B cell (primary cell): Measurements from ENCODE around the gene ADCY2. TPM values are rescaled to one million over a fixed set of nuclear protein-coding genes. Genes with fewer than 3 reads are reported as not detected.

Experiments used
- ATAC-seq: fragments of 200-7000 bp; cut with Tn5 transposase; one replicate; pipeline ENCODE4 v1.10.0; 2021; ENCODE audit warnings: low read depth, mild to moderate bottlenecking, moderate number of reproducible peaks, moderate library complexity
- CTCF ChIA-PET: fragments of 350-600 bp; sonication (Branson Sonifier 250); formaldehyde crosslinking; loops from one replicate; lab custom pipeline; 2021; ENCODE audit warnings: antibody characterized with exemption, inconsistent platforms; lab: Charles Lee
- POLR2A ChIA-PET: fragments of 350-600 bp; sonication (Branson Sonifier 250); formaldehyde crosslinking; loops from one replicate; lab custom pipeline; 2021; ENCODE audit warnings: antibody characterized with exemption; lab: Charles Lee
- DNase-seq: peaks from one replicate; pipeline ENCODE4 v3.0.0; 2013
- H2AFZ ChIP-seq: 2 replicates; pipeline ENCODE4 v1.6.1; 2012; ENCODE audit warnings: mild to moderate bottlenecking, low read depth, low read length; ENCODE audit not compliant: insufficient read depth, poor library complexity, severe bottlenecking
- H3K27ac ChIP-seq, 2 donors: 1 replicate in 1 of 2; 2 replicates in 1 of 2; pipeline ENCODE4 v1.5.1; 2012 to 2013; ENCODE audit warnings: low read length in 2 of 2, mild to moderate bottlenecking in 2 of 2, moderate library complexity in 1 of 2
- H3K27me3 ChIP-seq, 4 experiments: fragments of 200-600 bp in 1 of 4; sonication (generic) in 1 of 4; replicated peaks in 1 of 4; 1 replicate in 2 of 4; 2 replicates in 2 of 4; pipeline versions ENCODE4 v1.6.1 to v1.7.0; 2013 to 2016; ENCODE audit warnings: low read length in 3 of 4, mild to moderate bottlenecking in 2 of 4, mixed read lengths in 1 of 4, moderate library complexity in 1 of 4; ENCODE audit not compliant: insufficient read depth in 4 of 4, control insufficient read depth in 3 of 4; ENCODE audit errors: control extremely low read depth in 1 of 4
- H3K36me3 ChIP-seq, 2 experiments: replicated peaks in 1 of 2; 1 replicate in 1 of 2; 2 replicates in 1 of 2; pipeline versions ENCODE4 v1.6.1 to v1.7.1; 2013; ENCODE audit warnings: low read length in 1 of 2; ENCODE audit not compliant: insufficient read depth in 2 of 2, control insufficient read depth in 1 of 2; ENCODE audit errors: control extremely low read depth in 1 of 2, extremely low read depth in 1 of 2
- H3K4me1 ChIP-seq, 2 donors: fragments of 200-600 bp in 1 of 2; sonication (generic) in 1 of 2; 1 replicate in 1 of 2; 2 replicates in 1 of 2; pipeline versions ENCODE4 v1.5.1 to v1.6.1; 2013 to 2017; ENCODE audit warnings: low read length in 2 of 2; ENCODE audit not compliant: control insufficient read depth in 2 of 2, insufficient read depth in 2 of 2
- H3K4me2 ChIP-seq: replicated peaks from 2 replicates; pipeline ENCODE3; 2012; ENCODE audit warnings: mild to moderate bottlenecking, low read depth, low read length; ENCODE audit not compliant: poor library complexity, severe bottlenecking
- H3K4me3 ChIP-seq, 5 experiments: fragments of 200-600 bp in 1 of 5; sonication (generic) in 1 of 5; 1 replicate in 3 of 5; 2 replicates in 2 of 5; pipeline versions ENCODE4 v1.5.1 to v1.7.0; 2011 to 2016; ENCODE audit warnings: low read length in 4 of 5, mild to moderate bottlenecking in 4 of 5, low read depth in 2 of 5, control low read depth in 1 of 5, moderate library complexity in 1 of 5; ENCODE audit not compliant: insufficient read depth in 1 of 5; ENCODE audit errors: control extremely low read depth in 1 of 5, extremely low read depth in 1 of 5
- H3K79me2 ChIP-seq: fragments of 200-600 bp; sonication (generic); one replicate; pipeline ENCODE4 v1.6.0; 2016; ENCODE audit warnings: low read length; ENCODE audit not compliant: control insufficient read depth, insufficient read depth
- H3K9ac ChIP-seq: fragments of 200-600 bp; sonication (generic); 2 replicates; pipeline ENCODE4 v1.6.1; 2017; ENCODE audit warnings: mild to moderate bottlenecking, low read length, moderate library complexity
- H3K9me3 ChIP-seq, 3 donors: one replicate each; pipeline versions ENCODE4 v1.6.1 to v1.7.1; 2013; ENCODE audit warnings: low read length in 2 of 3; ENCODE audit not compliant: control insufficient read depth in 2 of 3, insufficient read depth in 1 of 3; ENCODE audit errors: control extremely low read depth in 1 of 3
- H4K20me1 ChIP-seq: 2 replicates; pipeline ENCODE4 v1.6.0; 2012; ENCODE audit warnings: mild to moderate bottlenecking, low read length; ENCODE audit not compliant: insufficient read depth, control insufficient read depth, poor library complexity, severe bottlenecking
- H3K27ac Mint-ChIP-seq: one replicate; pipeline ENCODE4 v1.8.0; 2021; ENCODE audit warnings: mixed read lengths
- H3K27me3 Mint-ChIP-seq: one replicate; pipeline ENCODE4 v1.8.0; 2021; ENCODE audit warnings: mixed read lengths
- H3K4me1 Mint-ChIP-seq: one replicate; pipeline ENCODE4 v1.8.0; 2021; ENCODE audit warnings: mixed read lengths
- H3K4me3 Mint-ChIP-seq: one replicate; pipeline ENCODE4 v1.8.0; 2021; ENCODE audit warnings: mixed read lengths
- H3K9me3 Mint-ChIP-seq: one replicate; pipeline ENCODE4 v1.8.0; 2022; ENCODE audit warnings: mixed read lengths; ENCODE audit not compliant: insufficient read depth
- EZH2 ChIP-seq: IDR thresholded peaks from 2 replicates; pipeline ENCODE4 v1.6.1; 2012; ENCODE audit warnings: borderline replicate concordance, low read depth, mild to moderate bottlenecking, moderate library complexity, low read length; ENCODE audit not compliant: insufficient read depth, poor library complexity, severe bottlenecking
- WGBS: methylation state at CpG from one replicate; pipeline ENCODE4 v1.1.5; 2013; ENCODE audit warnings: missing lambda C conversion rate; ENCODE audit not compliant: insufficient coverage; 5-methylcytosine and 5-hydroxymethylcytosine counted together
- intact Hi-C: fragments of 100-400 bp; cut with micrococcal nuclease; formaldehyde crosslinking; loops from one replicate; pipeline ENCODE4 v1.10.0; 2022
- polyA plus RNA-seq: library from polyadenylated mRNA; depleted of rRNA; stranded (reverse); fragments of >200 nt; gene quantifications from 2 replicates; pipeline ENCODE4 v1.2.3, GENCODE V29; 2012
- total RNA-seq, 2 donors: library from RNA; stranded (reverse); fragments of 120-200 nt in 1 of 2; gene quantifications; 1 replicate in 1 of 2; 2 replicates in 1 of 2; pipeline versions ENCODE4 v1.2.3 to v1.2.4, GENCODE V29; 2013 to 2022
- TF ChIP-seq, protein P1 (sequence below): fragments of 200-600 bp; IDR thresholded peaks from one replicate; pipeline ENCODE4 v1.8.0; 2022; ENCODE audit warnings: antibody characterized with exemption, mild to moderate bottlenecking

Gene ADCY2
- total and polyA plus RNA-seq, 2 donors (not counting 1 experiment from before 2014, with no cell fraction given) = not detected

DNA sequence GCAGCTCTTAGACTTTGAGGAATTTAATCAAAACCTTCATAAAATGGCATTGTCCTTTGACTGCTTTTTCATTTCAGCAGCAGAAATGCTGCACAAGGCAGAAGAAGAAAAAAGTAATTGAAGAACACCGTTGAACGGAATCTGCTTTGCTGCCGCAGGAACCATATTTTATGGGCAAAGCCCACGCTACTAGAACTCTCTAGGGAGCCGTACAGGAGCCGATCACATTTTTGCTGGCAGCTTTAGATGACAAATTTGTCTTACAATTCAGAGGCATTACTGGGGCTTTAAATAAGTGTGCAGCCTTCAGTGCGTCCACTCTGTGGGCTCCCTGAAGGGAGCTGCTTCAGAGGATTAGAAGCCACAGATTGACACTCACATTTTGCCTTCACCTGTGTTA, 449.6 kb downstream of the ADCY2 start:
- no peaks in the 10 kb centered on the region for H4K20me1 ChIP-seq
- no peak for DNase-seq
- H3K9me3 Mint-ChIP-seq = peaks cover 2% of the 10 kb centered on the region
- TF ChIP-seq, protein P1, sequence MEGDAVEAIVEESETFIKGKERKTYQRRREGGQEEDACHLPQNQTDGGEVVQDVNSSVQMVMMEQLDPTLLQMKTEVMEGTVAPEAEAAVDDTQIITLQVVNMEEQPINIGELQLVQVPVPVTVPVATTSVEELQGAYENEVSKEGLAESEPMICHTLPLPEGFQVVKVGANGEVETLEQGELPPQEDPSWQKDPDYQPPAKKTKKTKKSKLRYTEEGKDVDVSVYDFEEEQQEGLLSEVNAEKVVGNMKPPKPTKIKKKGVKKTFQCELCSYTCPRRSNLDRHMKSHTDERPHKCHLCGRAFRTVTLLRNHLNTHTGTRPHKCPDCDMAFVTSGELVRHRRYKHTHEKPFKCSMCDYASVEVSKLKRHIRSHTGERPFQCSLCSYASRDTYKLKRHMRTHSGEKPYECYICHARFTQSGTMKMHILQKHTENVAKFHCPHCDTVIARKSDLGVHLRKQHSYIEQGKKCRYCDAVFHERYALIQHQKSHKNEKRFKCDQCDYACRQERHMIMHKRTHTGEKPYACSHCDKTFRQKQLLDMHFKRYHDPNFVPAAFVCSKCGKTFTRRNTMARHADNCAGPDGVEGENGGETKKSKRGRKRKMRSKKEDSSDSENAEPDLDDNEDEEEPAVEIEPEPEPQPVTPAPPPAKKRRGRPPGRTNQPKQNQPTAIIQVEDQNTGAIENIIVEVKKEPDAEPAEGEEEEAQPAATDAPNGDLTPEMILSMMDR = no peak
- no peak for TF ChIP-seq EZH2
- POLR2A ChIA-PET = no interaction called here
- H3K27ac ChIP-seq = no peak overlapping the region
- no peaks in the 10 kb centered on the region for H3K36me3 ChIP-seq
- H3K27me3 Mint-ChIP-seq = peaks cover 34% of the 10 kb centered on the region
- no peak overlapping the region for H3K4me3 Mint-ChIP-seq
- CTCF ChIA-PET = interaction anchor here (1.1 kb wide), 1 partner anchor 40 kb away, joined by 4 read pairs; no protein-coding TSS in a partner anchor
- no peak overlapping the region for H2AFZ ChIP-seq
- no peak overlapping the region for H3K27ac Mint-ChIP-seq
- ATAC-seq = no peak
- H3K9ac ChIP-seq = no peak overlapping the region
- peaks cover 0 to 6% (median 0%) of the 10 kb centered on the region in 3 donors for H3K9me3 ChIP-seq
- WGBS = 94% methylated on average over 5 of the region's 7 CpGs
- peaks cover 0 to 22% (median 8%) of the 10 kb centered on the region in 4 experiments for H3K27me3 ChIP-seq
- H3K4me1 Mint-ChIP-seq = peaks cover 14% of the 10 kb centered on the region
- intact Hi-C loops = no loop called here
- H3K4me1 ChIP-seq = peaks cover 17 to 19% of the 10 kb centered on the region in 2 donors
- H3K4me3 ChIP-seq = no peak overlapping the region
- no peaks in the 10 kb centered on the region for H3K79me2 ChIP-seq
- H3K4me2 ChIP-seq = no peak overlapping the region

DNA sequence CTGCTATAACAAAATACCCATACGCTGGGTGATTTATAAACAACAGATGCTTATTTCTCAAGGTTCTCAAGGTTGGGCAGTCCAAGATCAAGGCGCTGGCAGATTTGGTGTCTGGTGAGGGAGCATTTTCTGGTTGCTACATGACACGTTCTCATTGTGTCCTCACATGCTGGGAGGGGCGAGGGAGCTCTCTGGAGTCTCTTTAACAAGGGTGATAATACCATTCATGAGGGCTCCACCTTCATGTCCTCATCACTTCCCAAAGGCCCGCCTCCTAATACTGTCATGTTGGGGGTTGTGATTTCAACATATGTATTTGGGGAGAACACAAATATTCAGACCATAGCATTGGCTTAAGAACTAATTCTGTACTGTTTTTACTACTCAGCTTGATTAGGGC, 450.4 kb downstream of the ADCY2 start:
- H3K27me3 ChIP-seq = peaks cover 0 to 26% (median 11%) of the 10 kb centered on the region in 4 experiments
- DNase-seq (no peak), ATAC-seq (no peak)
- H3K4me2 ChIP-seq = no peak overlapping the region
- Mint-ChIP-seq H3K27me3 (peaks cover 26% of the 10 kb centered on the region), H3K4me3 (no peak overlapping the region), H3K27ac (no peak overlapping the region), H3K4me1 (peaks cover 17% of the 10 kb centered on the region), H3K9me3 (peaks cover under 1% of the 10 kb centered on the region)
- H3K27ac ChIP-seq = no peak overlapping the region
- TF ChIP-seq EZH2 = no peak
- no peak overlapping the region for H3K4me3 ChIP-seq
- H3K4me1 ChIP-seq = peaks cover 22 to 24% of the 10 kb centered on the region in 2 donors
- peaks cover 0 to 10% (median 0%) of the 10 kb centered on the region in 3 donors for H3K9me3 ChIP-seq
- H2AFZ ChIP-seq = no peak overlapping the region
- WGBS = 92% methylated on average over 2 of the region's 5 CpGs
- H3K79me2 ChIP-seq = no peaks in the 10 kb centered on the region
- ChIA-PET CTCF (interaction anchor here (0.9 kb wide), 1 partner anchor 9 kb away, joined by 3 read pairs; no protein-coding TSS in a partner anchor), POLR2A (no interaction called here)
- intact Hi-C loops = no loop called here
- no peaks in the 10 kb centered on the region for H4K20me1 ChIP-seq
- H3K36me3 ChIP-seq = no peaks in the 10 kb centered on the region
- H3K9ac ChIP-seq = no peak overlapping the region
